ENCODE data around the gene EPHA4. TPM values are rescaled to one million over a fixed set of nuclear protein-coding genes. Genes with fewer than 3 reads are reported as not detected.

The EPHA4 gene
- polyA plus RNA-seq, 1 donor (not counting 4 experiments of a cell fraction or from before 2014, with no cell fraction given) = 9.0 TPM

DNA sequence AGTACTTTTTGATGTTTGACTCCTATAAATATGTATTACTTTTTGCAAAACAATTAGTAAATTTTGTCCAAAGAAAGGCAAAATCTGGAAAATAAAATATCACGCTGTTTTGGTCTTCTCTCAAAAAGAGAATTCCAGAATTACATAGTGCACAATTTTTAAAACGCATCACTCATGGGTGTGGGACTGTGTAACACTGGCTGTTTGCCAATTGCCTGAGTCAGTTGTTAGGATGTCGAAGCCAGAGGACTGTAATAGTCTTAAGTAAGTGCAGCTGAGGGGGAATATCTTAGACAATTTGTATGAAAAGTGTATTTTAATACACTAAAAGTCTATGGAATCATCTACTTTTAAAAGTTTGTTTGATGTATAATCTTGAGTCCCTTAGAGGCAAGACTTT lies 24.1 kb upstream of the EPHA4 start:
- Histone ChIP-seq H3K9me3 (ENCODE audit: control insufficient read depth, low read depth, low read length) (no peaks in the 10 kb centered on the region), H3K79me2 (ENCODE audit: control insufficient read depth, insufficient read depth, low read length) (no peaks in the 10 kb centered on the region), H3K27me3 (ENCODE audit: control insufficient read depth, extremely low read depth, insufficient read depth, low read length) (no peaks in the 10 kb centered on the region), H3K4me2 (ENCODE audit: control insufficient read depth, extremely low read depth, insufficient read depth, low read depth, low read length) (no peak overlapping the region), H4K20me1 (ENCODE audit: control insufficient read depth, extremely low read depth, insufficient read depth, low read length) (no peaks in the 10 kb centered on the region), H3K36me3 (ENCODE audit: control insufficient read depth in 2 of 2, extremely low read depth in 1 of 2, insufficient read depth in 2 of 2, low read length in 2 of 2) (no peaks in the 10 kb centered on the region), H3K9me1 (ENCODE audit: control insufficient read depth, extremely low read depth, insufficient read depth, low read length) (no peaks in the 10 kb centered on the region), H2AFZ (ENCODE audit: control insufficient read depth, low read length) (no peak overlapping the region), H3K4me1 (ENCODE audit: control insufficient read depth, extremely low read depth, insufficient read depth, low read length) (no peaks in the 10 kb centered on the region), H3K27ac (ENCODE audit: control insufficient read depth, insufficient read depth, low read length) (no peak overlapping the region), H3K9ac (ENCODE audit: control insufficient read depth, extremely low read depth, insufficient read depth, low read length) (no peak overlapping the region), H3K4me3 (ENCODE audit: control insufficient read depth in 2 of 3, extremely low read depth in 1 of 3, insufficient read depth in 2 of 3, low read depth in 1 of 3, low read length in 3 of 3) (no peak overlapping the region)
- TF ChIP-seq EZH2 (IDR thresholded peaks at IDR 0.05; ENCODE audit: low read length) = no peak
- TF ChIP-seq, protein P1, sequence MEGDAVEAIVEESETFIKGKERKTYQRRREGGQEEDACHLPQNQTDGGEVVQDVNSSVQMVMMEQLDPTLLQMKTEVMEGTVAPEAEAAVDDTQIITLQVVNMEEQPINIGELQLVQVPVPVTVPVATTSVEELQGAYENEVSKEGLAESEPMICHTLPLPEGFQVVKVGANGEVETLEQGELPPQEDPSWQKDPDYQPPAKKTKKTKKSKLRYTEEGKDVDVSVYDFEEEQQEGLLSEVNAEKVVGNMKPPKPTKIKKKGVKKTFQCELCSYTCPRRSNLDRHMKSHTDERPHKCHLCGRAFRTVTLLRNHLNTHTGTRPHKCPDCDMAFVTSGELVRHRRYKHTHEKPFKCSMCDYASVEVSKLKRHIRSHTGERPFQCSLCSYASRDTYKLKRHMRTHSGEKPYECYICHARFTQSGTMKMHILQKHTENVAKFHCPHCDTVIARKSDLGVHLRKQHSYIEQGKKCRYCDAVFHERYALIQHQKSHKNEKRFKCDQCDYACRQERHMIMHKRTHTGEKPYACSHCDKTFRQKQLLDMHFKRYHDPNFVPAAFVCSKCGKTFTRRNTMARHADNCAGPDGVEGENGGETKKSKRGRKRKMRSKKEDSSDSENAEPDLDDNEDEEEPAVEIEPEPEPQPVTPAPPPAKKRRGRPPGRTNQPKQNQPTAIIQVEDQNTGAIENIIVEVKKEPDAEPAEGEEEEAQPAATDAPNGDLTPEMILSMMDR (optimal IDR thresholded peaks at IDR 0.05 in 1 of 3, IDR thresholded peaks at IDR 0.05 in 1 of 3, conservative IDR thresholded peaks at IDR 0.05 in 1 of 3; ENCODE audit: extremely low read depth in 1 of 3, insufficient read depth in 2 of 3, low read length in 3 of 3) = no peak
- FAIRE-seq (peak; percentile 85), DNase-seq (ENCODE audit: low read depth, low spot score) (no peak)
- dilution Hi-C loops (cut with MboI; ENCODE audit: extremely low pct_ligation_motif_present, low sequenced_read_pairs) = no loop called here

- H3K27me3 ChIP-seq (ENCODE audit: control insufficient read depth, extremely low read depth, insufficient read depth, low read length) = no peaks in the 10 kb centered on the region
- H3K9me3 ChIP-seq (ENCODE audit: control insufficient read depth, low read depth, low read length) = no peaks in the 10 kb centered on the region
- no peak for FAIRE-seq
- H3K4me3 ChIP-seq (ENCODE audit: control insufficient read depth in 2 of 3, extremely low read depth in 1 of 3, insufficient read depth in 2 of 3, low read depth in 1 of 3, low read length in 3 of 3) = no peak overlapping the region
- H2AFZ ChIP-seq (ENCODE audit: control insufficient read depth, low read length) = no peak overlapping the region
- H3K9ac ChIP-seq (ENCODE audit: control insufficient read depth, extremely low read depth, insufficient read depth, low read length) = no peak overlapping the region
- no peaks in the 10 kb centered on the region for H4K20me1 ChIP-seq (ENCODE audit: control insufficient read depth, extremely low read depth, insufficient read depth, low read length)
- DNase-seq (ENCODE audit: low read depth, low spot score) = no peak
- no peak for TF ChIP-seq EZH2 (IDR thresholded peaks at IDR 0.05; ENCODE audit: low read length)
- TF ChIP-seq, protein P1 (optimal IDR thresholded peaks at IDR 0.05 in 1 of 3, IDR thresholded peaks at IDR 0.05 in 1 of 3, conservative IDR thresholded peaks at IDR 0.05 in 1 of 3; ENCODE audit: extremely low read depth in 1 of 3, insufficient read depth in 2 of 3, low read length in 3 of 3) = no peak
- no peaks in the 10 kb centered on the region for H3K36me3 ChIP-seq (ENCODE audit: control insufficient read depth in 2 of 2, extremely low read depth in 1 of 2, insufficient read depth in 2 of 2, low read length in 2 of 2)
- H3K4me2 ChIP-seq (ENCODE audit: control insufficient read depth, extremely low read depth, insufficient read depth, low read depth, low read length) = no peak overlapping the region
- H3K27ac ChIP-seq (ENCODE audit: control insufficient read depth, insufficient read depth, low read length) = no peak overlapping the region
- H3K79me2 ChIP-seq (ENCODE audit: control insufficient read depth, insufficient read depth, low read length) = no peaks in the 10 kb centered on the region
- H3K9me1 ChIP-seq (ENCODE audit: control insufficient read depth, extremely low read depth, insufficient read depth, low read length) = no peaks in the 10 kb centered on the region
- dilution Hi-C loops (cut with MboI; ENCODE audit: extremely low pct_ligation_motif_present, low sequenced_read_pairs) = no loop called here
- no peaks in the 10 kb centered on the region for H3K4me1 ChIP-seq (ENCODE audit: control insufficient read depth, extremely low read depth, insufficient read depth, low read length)
Observed at GRCh38 chr2:221590861-221591365, 18.8 kb upstream of the EPHA4 start.

Data from keratinocyte (primary cell).